Gastrocnemius medialis (tissue), 4 donors: ENCODE measurements around the gene IP6K3. TPM values are rescaled to one million over a fixed set of nuclear protein-coding genes. Genes with fewer than 3 reads are reported as not detected.

Experiments used
- ATAC-seq, 2 donors: fragments of 150-250 bp; one replicate each; pipeline ENCODE4 v1.9.1; 2016
- DNase-seq, 2 donors: peaks; one replicate each; pipeline ENCODE4 v3.0.0-alpha.2; 2019
- H3K27ac ChIP-seq, 4 donors: fragments of 200-600 bp; sonication (generic); 1 replicate in 1 of 4; 2 replicates in 3 of 4; pipeline ENCODE4 v1.5.1; 2016 to 2018; ENCODE audit warnings: mild to moderate bottlenecking in 2 of 4, moderate library complexity in 1 of 4
- H3K27me3 ChIP-seq, 3 donors: fragments of 200-600 bp; sonication (generic) in 2 of 3; 1 replicate in 1 of 3; 2 replicates in 2 of 3; pipeline versions ENCODE4 v1.5.1 to v1.6.0; 2016 to 2019; ENCODE audit warnings: mild to moderate bottlenecking in 1 of 3, moderate library complexity in 1 of 3
- H3K36me3 ChIP-seq, 2 donors: fragments of 200-600 bp; sonication (generic) in 1 of 2; one replicate each; pipeline ENCODE4 v1.5.1; 2017 to 2018
- H3K4me1 ChIP-seq, 2 donors: fragments of 200-600 bp; sonication (generic) in 1 of 2; one replicate each; pipeline ENCODE4 v1.5.1; 2016 to 2017; ENCODE audit warnings: mild to moderate bottlenecking in 2 of 2
- H3K4me3 ChIP-seq, 4 donors: fragments of 200-600 bp; sonication (generic) in 3 of 4; 1 replicate in 1 of 4; 2 replicates in 3 of 4; pipeline ENCODE4 v1.5.1; 2016 to 2019; ENCODE audit warnings: mild to moderate bottlenecking in 2 of 4
- H3K9me3 ChIP-seq, 3 donors: fragments of 200-600 bp; sonication (generic) in 2 of 3; 1 replicate in 1 of 3; 2 replicates in 2 of 3; pipeline ENCODE4 v1.5.1; 2016 to 2019
- POLR2A ChIP-seq, 2 donors: fragments of 450-650 bp; IDR thresholded peaks; one replicate each; pipeline ENCODE4 v1.6.1; 2017; ENCODE audit warnings: antibody characterized with exemption in 2 of 2, mild to moderate bottlenecking in 2 of 2, moderate library complexity in 2 of 2
- in situ Hi-C, 4 donors: fragments of 200-750 bp; cut with MboI; loops; one replicate each; pipeline versions ENCODE4 v1.15.0 to v1.8.0; 2017; ENCODE audit warnings: low sequenced_read_pairs in 4 of 4
- intact Hi-C: fragments of 100-400 bp; cut with DNase I; formaldehyde crosslinking; loops from one replicate; pipeline ENCODE4 v1.15.1; 2023; ENCODE audit warnings: low total_unique reads
- total RNA-seq, 4 donors: library from RNA; depleted of rRNA; stranded (reverse); fragments of >200 nt; gene quantifications; one replicate each; pipeline versions ENCODE4 v1.1.0 to v1.2.3, GENCODE V29; 2016
- TF ChIP-seq, protein P1 (sequence below), 5 experiments: fragments of 450-650 bp in 3 of 5; fragments of 200-600 bp in 2 of 5; sonication (generic) in 2 of 5; IDR thresholded peaks in 4 of 5; conservative IDR thresholded peaks in 1 of 5; 1 replicate in 4 of 5; 2 replicates in 1 of 5; pipeline ENCODE4 v1.5.1; 2016 to 2019; ENCODE audit warnings: antibody characterized with exemption in 5 of 5, mild to moderate bottlenecking in 3 of 5, moderate library complexity in 3 of 5

IP6K3 gene
- total RNA-seq, 4 donors from 2014 or later, result 287 to 570 (median 348) TPM

DNA sequence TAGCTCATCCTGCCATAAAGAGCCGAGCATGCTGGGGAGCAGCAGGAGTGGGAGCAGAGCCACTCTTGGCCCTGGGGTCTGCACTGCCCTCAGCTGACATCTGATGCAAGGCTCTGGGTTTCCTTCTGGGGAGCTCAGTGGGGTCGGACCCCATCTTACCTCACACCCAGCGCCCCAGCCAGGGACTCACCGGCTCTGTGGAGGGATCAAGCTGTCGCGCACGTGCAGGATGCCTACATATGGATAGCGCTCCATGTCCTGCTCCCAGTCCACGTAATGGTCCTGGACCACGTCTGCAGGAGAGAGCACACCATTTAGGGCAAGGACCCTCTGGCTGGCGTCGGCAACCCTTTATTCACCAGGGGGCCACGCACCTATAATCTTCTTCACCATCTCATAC, 30.1 kb upstream of the IP6K3 start:
- Histone ChIP-seq H3K4me1 (peaks cover 12 to 13% of the 10 kb centered on the region in 2 donors), H3K27me3 (no peaks in the 10 kb centered on the region), H3K4me3 (no peak overlapping the region), H3K9me3 (no peaks in the 10 kb centered on the region), H3K36me3 (peaks cover 2 to 88% of the 10 kb centered on the region in 2 donors), H3K27ac (no peak overlapping the region)
- DNase-seq (no peak), ATAC-seq (no peak)
- TF ChIP-seq, protein P1, sequence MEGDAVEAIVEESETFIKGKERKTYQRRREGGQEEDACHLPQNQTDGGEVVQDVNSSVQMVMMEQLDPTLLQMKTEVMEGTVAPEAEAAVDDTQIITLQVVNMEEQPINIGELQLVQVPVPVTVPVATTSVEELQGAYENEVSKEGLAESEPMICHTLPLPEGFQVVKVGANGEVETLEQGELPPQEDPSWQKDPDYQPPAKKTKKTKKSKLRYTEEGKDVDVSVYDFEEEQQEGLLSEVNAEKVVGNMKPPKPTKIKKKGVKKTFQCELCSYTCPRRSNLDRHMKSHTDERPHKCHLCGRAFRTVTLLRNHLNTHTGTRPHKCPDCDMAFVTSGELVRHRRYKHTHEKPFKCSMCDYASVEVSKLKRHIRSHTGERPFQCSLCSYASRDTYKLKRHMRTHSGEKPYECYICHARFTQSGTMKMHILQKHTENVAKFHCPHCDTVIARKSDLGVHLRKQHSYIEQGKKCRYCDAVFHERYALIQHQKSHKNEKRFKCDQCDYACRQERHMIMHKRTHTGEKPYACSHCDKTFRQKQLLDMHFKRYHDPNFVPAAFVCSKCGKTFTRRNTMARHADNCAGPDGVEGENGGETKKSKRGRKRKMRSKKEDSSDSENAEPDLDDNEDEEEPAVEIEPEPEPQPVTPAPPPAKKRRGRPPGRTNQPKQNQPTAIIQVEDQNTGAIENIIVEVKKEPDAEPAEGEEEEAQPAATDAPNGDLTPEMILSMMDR (IDR thresholded peaks at IDR 0.05 in 4 of 5, conservative IDR thresholded peaks at IDR 0.05 in 1 of 5), result no peak
- TF ChIP-seq POLR2A (IDR thresholded peaks at IDR 0.05), result no peak
- in situ Hi-C loops, result loop anchor here in 3 of 4 donors (10.0 kb wide), 3 partner anchors 72 to 378 kb away; no protein-coding TSS in a partner anchor
- intact Hi-C loops, result no loop called here

DNA sequence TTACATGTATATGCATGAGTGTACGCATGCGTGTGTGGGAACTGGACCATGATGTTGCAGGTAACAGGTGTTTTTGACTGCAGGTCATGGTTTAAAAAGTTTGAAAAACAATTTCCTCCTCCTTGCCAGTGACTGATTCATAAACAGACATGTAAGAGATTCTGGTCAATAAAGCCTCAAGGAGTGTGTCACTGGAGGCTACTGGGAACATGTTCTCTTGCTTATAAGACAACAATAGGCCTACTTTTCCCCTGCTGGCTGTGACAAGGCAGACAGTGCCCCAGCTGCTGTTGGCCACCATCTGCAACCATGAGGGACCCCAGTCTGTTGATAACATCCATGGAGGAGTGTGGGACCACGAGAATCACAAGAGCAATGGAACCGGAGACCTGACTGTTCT, 29.5 kb upstream of the IP6K3 start:
- no peak overlapping the region for H3K4me3 ChIP-seq
- no peak overlapping the region for H3K27ac ChIP-seq
- H3K9me3 ChIP-seq, result no peaks in the 10 kb centered on the region
- ATAC-seq (no peak), DNase-seq (no peak)
- H3K36me3 ChIP-seq, result peaks cover 2 to 85% of the 10 kb centered on the region in 2 donors
- no peaks in the 10 kb centered on the region for H3K27me3 ChIP-seq
- intact Hi-C loops, result no loop called here
- in situ Hi-C loops, result loop anchor here in 3 of 4 donors (10.0 kb wide), 3 partner anchors 71 to 379 kb away; no protein-coding TSS in a partner anchor
- peaks cover 12 to 13% of the 10 kb centered on the region in 2 donors for H3K4me1 ChIP-seq
- no peak for TF ChIP-seq POLR2A (IDR thresholded peaks at IDR 0.05)
- TF ChIP-seq, protein P1 (IDR thresholded peaks at IDR 0.05 in 4 of 5, conservative IDR thresholded peaks at IDR 0.05 in 1 of 5), result no peak

DNA sequence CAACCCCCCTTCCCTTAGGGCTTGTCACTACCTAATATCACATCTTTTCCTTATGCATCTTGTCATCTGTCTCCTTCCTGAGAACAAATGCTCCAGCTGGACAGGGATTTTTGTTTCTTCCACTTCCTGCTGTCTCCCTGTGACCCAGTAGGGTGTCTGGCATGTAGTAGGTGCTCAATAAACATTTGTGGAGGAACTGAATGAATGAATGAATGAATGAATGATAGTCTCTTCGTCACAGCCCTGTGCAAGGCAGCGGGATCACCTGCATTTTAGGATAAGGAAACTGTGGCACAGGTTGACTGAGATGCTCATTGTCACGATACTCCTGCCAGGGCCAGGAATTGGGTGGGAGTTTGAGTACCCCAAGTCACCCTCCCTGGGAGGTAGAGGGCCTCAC, 28.1 kb upstream of the IP6K3 start:
- TF ChIP-seq, protein P1 (IDR thresholded peaks at IDR 0.05 in 4 of 5, conservative IDR thresholded peaks at IDR 0.05 in 1 of 5), result no peak
- TF ChIP-seq POLR2A (IDR thresholded peaks at IDR 0.05), result no peak
- Histone ChIP-seq H3K27ac (no peak overlapping the region), H3K4me1 (peaks cover 24% of the 10 kb centered on the region in 2 donors), H3K27me3 (no peaks in the 10 kb centered on the region), H3K9me3 (no peaks in the 10 kb centered on the region), H3K36me3 (peaks cover 2 to 73% of the 10 kb centered on the region in 2 donors), H3K4me3 (no peak overlapping the region)
- in situ Hi-C loops (loop anchor here in 3 of 4 donors (10.0 to 25.0 kb wide), 4 partner anchors 70 to 388 kb away; no protein-coding TSS in a partner anchor), intact Hi-C loops (no loop called here)
- DNase-seq, result no peak
- no peak for ATAC-seq

DNA sequence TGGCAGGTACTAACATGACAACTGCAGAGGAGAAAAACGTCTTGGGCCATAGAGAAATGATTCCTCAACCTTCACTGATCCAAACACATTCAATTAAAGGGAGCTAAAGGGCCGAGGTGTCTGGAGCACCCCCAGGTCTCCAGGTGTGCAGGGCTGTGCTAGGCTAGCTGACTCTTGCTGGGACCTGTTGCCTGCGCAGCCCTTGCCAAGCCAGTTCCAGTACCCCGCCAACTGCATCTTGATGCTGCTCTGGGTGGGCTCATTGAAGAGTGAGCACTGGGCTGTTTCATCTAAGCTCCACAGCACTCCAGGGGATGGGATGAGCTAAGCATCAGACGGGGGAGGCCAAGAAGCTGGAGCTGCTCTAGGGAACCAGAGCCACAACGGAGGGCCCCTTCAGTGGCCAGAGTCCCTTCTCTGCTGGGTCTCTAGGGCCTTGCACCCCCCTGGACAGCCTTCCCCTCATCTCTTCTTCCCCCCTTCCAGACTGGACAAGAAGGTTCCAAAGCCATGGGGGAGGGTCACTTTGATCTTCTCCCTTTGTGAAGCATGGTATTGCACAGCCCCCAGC, 26.3 kb upstream of the IP6K3 start:
- TF ChIP-seq POLR2A (IDR thresholded peaks at IDR 0.05), result no peak
- TF ChIP-seq, protein P1 (IDR thresholded peaks at IDR 0.05 in 4 of 5, conservative IDR thresholded peaks at IDR 0.05 in 1 of 5), result no peak
- ATAC-seq (no peak), DNase-seq (no peak)
- Histone ChIP-seq H3K4me3 (no peak overlapping the region), H3K27me3 (no peaks in the 10 kb centered on the region), H3K27ac (no peak overlapping the region), H3K4me1 (peaks cover 32 to 40% of the 10 kb centered on the region in 2 donors), H3K36me3 (peaks cover 2 to 55% of the 10 kb centered on the region in 2 donors), H3K9me3 (no peaks in the 10 kb centered on the region)
- intact Hi-C loops, result no loop called here
- in situ Hi-C loops, result loop anchor here in 3 of 4 donors (10.0 to 25.0 kb wide), 4 partner anchors 68 to 389 kb away; no protein-coding TSS in a partner anchor
